ENCODE data around the gene RNF212B. TPM values are rescaled to one million over a fixed set of nuclear protein-coding genes. Genes with fewer than 3 reads are reported as not detected.

RNF212B gene, protein sequence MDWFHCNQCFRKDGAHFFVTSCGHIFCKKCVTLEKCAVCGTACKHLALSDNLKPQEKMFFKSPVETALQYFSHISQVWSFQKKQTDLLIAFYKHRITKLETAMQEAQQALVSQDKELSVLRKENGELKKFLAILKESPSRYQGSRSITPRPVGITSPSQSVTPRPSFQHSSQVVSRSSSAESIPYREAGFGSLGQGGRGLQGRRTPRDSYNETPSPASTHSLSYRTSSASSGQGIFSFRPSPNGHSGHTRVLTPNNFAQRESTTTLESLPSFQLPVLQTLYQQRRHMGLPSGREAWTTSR
- total RNA-seq (2022; extraction: Qiagen RNA extraction; ENCODE audit: low read depth), result not detected in 5 replicates

GRCh38 chr14:23237772-23238594 is at the start of gene RNF212B:
Gene RNF212B (plus strand): TSS chr14:23237936. CDS start chr14:23240346, 2,410 bp downstream.

DNA sequence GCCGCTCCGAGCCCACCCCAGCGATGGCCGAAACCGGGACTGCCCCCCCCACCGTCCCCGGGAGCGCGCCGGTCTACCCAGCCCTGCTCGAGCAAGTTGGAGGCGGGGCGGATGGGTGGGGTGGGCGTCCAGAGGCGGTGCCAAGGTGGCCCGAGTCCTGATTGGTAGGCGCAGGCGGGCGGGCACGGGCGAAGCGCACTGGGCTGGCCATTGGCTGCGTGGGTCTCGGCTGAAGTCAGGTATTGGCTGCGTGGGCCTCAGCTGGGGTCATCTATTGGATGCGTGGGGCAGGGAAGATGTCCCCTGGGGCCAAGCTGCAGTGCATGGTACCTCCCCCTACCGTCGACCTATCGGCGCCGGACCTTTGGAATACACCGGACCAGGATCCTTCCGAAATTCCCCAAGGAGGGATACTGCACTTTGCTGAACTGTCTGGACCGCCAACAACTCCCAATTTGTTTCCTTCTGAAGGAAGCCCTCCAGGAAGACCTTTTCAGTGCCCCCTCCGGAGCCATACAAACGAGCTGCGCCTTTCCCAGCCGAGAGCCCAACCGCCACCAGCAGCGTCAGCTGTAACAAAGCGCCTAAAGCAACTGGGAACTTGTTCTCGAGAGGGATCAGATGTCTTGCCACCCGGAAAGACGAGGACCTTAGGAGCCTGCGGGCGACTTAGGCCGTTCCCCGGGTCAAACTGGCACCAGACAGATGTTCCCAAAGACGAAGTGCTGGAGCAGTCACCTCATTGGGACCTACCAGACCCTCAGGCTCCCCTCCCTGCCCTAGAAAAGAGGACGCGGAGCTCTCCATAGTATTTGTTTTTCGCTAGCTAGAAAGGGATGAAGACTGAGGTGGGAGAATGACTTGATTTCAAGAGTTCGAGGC is 48.5 kb downstream of the RNF212B start, which contains the start of gene HOMEZ:
HOMEZ (minus strand) TSS at position 113 of the 882 bp plus-strand sequence. CDS start 180 bp downstream, outside the sequence.

GRCh38 chr14:23302290-23303225 is 64.8 kb downstream of the RNF212B start, which contains the start of gene PPP1R3E:
Gene PPP1R3E (minus strand): TSS chr14:23302859. CDS start chr14:23302576, 283 bp downstream.

DNA sequence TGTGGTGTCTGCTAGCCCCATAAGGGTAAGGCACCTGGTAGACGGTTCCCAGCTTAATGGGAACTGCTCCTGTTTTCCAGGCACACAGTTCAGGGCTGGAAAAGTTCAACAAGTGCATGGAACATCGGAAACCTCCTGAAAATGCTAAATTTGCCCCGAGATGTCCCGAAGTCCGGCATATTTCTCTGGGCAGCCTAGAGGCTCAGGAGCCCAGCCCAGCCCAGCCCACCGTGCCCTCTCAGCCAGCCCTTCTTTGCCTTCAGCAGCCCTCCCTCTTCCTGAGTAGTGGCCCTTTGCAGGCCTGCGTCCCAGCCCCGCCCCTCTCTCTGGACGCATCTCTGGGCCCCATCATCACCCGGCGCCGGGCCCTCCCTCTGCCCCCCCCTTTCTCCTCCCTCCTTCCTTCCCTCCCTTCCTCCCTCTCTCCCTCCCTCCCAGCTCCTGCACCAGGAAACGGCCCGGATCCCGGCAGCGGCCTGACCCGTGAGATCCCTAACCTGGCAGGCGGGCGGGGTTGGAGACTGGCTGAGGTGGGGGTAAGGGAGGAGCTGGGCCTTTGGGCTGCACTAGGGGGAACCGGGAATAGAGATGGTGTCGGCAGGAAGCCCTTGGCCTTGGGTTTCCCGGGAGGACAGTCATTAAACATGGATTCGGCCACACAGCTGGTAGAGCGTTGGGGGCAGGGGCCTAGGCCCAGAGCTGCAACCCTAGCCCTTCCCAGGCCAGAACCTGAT is 68.8 kb downstream of the RNF212B start, which contains the start of gene BCL2L2:
BCL2L2 (plus strand) TSS at position 422 of the 734 bp plus-strand sequence. CDS start 935 bp downstream, outside the sequence.

DNA sequence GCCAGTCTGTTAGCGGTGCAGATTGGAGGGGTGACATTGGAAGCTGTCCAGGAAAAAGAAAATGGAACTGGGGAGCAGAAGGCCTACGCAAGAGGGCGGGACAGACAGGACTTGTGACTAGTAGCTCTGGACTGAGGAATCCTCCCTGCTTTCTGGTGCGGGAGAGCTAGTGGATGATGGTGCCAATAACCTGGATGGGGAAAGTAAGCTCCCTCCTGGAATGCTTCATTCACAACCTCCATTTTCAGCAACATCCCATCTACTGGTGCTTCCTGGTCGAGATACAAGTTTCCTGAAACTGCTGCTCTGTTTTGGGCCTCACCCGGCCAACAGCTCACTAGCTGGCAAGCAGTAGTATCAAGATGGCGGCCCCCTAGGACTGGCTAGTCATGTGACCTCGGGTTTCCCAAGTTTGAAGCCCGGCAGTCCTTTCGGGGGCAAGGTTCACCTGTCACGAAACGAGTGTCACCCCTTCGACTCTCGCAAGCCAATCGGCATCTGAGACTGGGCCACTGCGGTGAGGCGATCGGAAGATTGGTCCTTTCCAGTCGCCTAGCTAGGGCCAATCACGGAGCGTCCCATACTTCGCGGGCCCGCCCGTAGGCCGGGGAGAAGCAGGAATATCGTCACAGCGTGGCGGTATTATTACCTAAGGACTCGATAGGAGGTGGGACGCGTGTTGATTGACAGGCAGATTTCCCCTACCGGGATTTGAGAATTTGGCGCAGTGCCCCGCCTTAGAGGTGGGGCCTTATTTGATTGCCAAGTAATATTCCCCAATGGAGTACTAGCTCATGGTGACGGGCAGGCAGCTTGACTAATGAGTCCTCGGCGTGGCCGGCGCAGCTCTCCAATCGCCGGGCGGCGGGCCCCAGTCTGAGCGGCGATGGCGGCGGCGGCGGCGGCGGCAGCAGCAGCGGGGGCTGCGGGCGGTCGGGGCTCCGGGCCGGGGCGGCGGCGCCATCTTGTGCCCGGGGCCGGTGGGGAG is 83.1 kb downstream of the RNF212B start, which contains the start of gene PABPN1:
PABPN1 (plus strand) TSS at position 874 of the 988 bp plus-strand sequence; CDS start at position 887, 13 bp downstream.

Other genes with a start within 250 kb of the RNF212B start
- 2.7 to 4.4 TPM (median 3.3 TPM) in 5 replicates for gene C14orf93, start 227.8 kb upstream of the RNF212B start, total RNA-seq (2022; extraction: Qiagen RNA extraction; ENCODE audit: low read depth)
- gene PSMB5, start 203.0 kb upstream of the RNF212B start, total RNA-seq (2022; extraction: Qiagen RNA extraction; ENCODE audit: low read depth), result 269 to 342 TPM (median 304 TPM) in 5 replicates
- gene PSMB11, start 195.7 kb upstream of the RNF212B start, total RNA-seq (2022; extraction: Qiagen RNA extraction; ENCODE audit: low read depth), result not detected in 5 replicates
- gene CDH24, start 180.4 kb upstream of the RNF212B start, total RNA-seq (2022; extraction: Qiagen RNA extraction; ENCODE audit: low read depth), result 2.0 to 5.3 TPM (median 5.0 TPM) in 5 replicates
- 101 to 111 TPM (median 107 TPM) in 5 replicates for gene ACIN1, start 142.8 kb upstream of the RNF212B start, total RNA-seq (2022; extraction: Qiagen RNA extraction; ENCODE audit: low read depth)
- gene C14orf119, start 142.4 kb upstream of the RNF212B start, total RNA-seq (2022; extraction: Qiagen RNA extraction; ENCODE audit: low read depth), result 84.6 to 107 TPM (median 101 TPM) in 5 replicates
- not detected in 5 replicates for gene CIROP, start 132.9 kb upstream of the RNF212B start, total RNA-seq (2022; extraction: Qiagen RNA extraction; ENCODE audit: low read depth)
- gene CEBPE, start 118.7 kb upstream of the RNF212B start, total RNA-seq (2022; extraction: Qiagen RNA extraction; ENCODE audit: low read depth), result 0.12 TPM in 1 of 5 replicates, not detected in the others
- gene SLC7A8, start 54.3 kb upstream of the RNF212B start, total RNA-seq (2022; extraction: Qiagen RNA extraction; ENCODE audit: low read depth), result 0.73 to 1.9 TPM (median 1.4 TPM) in 5 replicates
- 5.7 to 9.9 TPM (median 9.2 TPM) in 5 replicates for gene HOMEZ, start 48.2 kb downstream of the RNF212B start, total RNA-seq (2022; extraction: Qiagen RNA extraction; ENCODE audit: low read depth)
- gene PPP1R3E, start 64.9 kb downstream of the RNF212B start, total RNA-seq (2022; extraction: Qiagen RNA extraction; ENCODE audit: low read depth), result 3.0 to 5.3 TPM (median 3.6 TPM) in 5 replicates
- gene BCL2L2, start 68.9 kb downstream of the RNF212B start, total RNA-seq (2022; extraction: Qiagen RNA extraction; ENCODE audit: low read depth), result 15.2 to 23.4 TPM (median 20.0 TPM) in 5 replicates
- 138 to 165 TPM (median 160 TPM) in 5 replicates for gene PABPN1, start 83.5 kb downstream of the RNF212B start, total RNA-seq (2022; extraction: Qiagen RNA extraction; ENCODE audit: low read depth)
- gene SLC22A17, start 115.0 kb downstream of the RNF212B start, total RNA-seq (2022; extraction: Qiagen RNA extraction; ENCODE audit: low read depth), result 5.4 to 8.1 TPM (median 6.9 TPM) in 5 replicates
- not detected in 5 replicates for gene EFS, start 127.2 kb downstream of the RNF212B start, total RNA-seq (2022; extraction: Qiagen RNA extraction; ENCODE audit: low read depth)
- not detected in 5 replicates for gene IL25, start 134.9 kb downstream of the RNF212B start, total RNA-seq (2022; extraction: Qiagen RNA extraction; ENCODE audit: low read depth)
- not detected in 5 replicates for gene CMTM5, start 139.1 kb downstream of the RNF212B start, total RNA-seq (2022; extraction: Qiagen RNA extraction; ENCODE audit: low read depth)
- gene MYH6, start 170.3 kb downstream of the RNF212B start, total RNA-seq (2022; extraction: Qiagen RNA extraction; ENCODE audit: low read depth), result 0.02 TPM in 1 of 5 replicates, not detected in the others
- not detected in 5 replicates for gene MYH7, start 197.7 kb downstream of the RNF212B start, total RNA-seq (2022; extraction: Qiagen RNA extraction; ENCODE audit: low read depth)
- 54.4 to 73.7 TPM (median 65.0 TPM) in 5 replicates for gene NGDN, start 231.8 kb downstream of the RNF212B start, total RNA-seq (2022; extraction: Qiagen RNA extraction; ENCODE audit: low read depth)

Measured in A549 treated with ZK216348 at 1 μM for 4 hours (cell line).